Measurements from ENCODE around the gene AKAP3.

DNA sequence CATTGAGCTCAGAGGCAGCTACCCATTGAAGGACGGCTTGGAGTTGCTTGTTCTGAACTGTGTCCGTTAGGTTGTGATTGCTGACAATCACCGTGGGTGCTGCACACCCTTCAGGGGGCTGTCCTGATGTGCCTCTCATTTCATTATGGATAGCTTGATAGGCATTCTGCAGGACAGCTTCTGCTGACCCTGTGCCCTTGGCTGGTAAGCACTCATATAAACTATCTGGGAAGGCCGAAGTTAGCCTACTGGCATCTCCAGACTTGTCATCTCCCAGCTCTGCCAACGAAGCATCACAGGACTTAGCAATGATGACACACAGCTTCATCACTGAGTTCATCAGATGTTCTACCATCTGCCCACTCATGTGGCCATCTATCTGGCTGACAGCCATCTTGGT is 22.3 kb downstream of the AKAP3 start:
- TF ChIP-seq, protein P1, sequence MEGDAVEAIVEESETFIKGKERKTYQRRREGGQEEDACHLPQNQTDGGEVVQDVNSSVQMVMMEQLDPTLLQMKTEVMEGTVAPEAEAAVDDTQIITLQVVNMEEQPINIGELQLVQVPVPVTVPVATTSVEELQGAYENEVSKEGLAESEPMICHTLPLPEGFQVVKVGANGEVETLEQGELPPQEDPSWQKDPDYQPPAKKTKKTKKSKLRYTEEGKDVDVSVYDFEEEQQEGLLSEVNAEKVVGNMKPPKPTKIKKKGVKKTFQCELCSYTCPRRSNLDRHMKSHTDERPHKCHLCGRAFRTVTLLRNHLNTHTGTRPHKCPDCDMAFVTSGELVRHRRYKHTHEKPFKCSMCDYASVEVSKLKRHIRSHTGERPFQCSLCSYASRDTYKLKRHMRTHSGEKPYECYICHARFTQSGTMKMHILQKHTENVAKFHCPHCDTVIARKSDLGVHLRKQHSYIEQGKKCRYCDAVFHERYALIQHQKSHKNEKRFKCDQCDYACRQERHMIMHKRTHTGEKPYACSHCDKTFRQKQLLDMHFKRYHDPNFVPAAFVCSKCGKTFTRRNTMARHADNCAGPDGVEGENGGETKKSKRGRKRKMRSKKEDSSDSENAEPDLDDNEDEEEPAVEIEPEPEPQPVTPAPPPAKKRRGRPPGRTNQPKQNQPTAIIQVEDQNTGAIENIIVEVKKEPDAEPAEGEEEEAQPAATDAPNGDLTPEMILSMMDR (IDR thresholded peaks at IDR 0.05), result no peak
- TF ChIP-seq POLR2A (IDR thresholded peaks at IDR 0.05), result no peak

Data from uterus (tissue), 2 donors.